ENCODE measurements around the gene SECTM1. TPM values are rescaled to one million over a fixed set of nuclear protein-coding genes. Genes with fewer than 3 reads are reported as not detected.

SECTM1 gene
- total and polyA plus RNA-seq, 9 of the 15 experiments (the other 6 are each of a cell fraction or from before 2014, with no cell fraction given), result 0.11 to 0.46 (median 0.18) TPM; not detected in 6

DNA sequence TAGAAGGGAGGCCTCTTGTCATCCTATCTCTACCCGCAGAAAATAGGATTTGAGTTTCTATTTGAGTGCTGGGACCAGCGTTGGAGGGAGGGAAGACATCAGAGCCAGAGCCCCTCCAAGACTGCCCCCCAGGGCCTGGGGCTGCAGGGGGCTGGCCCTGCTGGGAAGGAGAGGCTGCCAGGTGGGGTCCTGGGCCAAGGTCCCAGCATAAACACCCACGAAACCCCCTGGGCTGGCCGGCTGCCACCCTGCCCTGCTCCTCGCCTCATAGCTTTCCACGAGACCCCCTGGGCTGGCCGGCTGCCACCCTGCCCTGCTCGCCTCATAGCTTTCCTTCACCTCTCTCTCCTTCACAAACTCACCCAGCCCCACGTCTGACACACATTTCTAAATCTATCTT, 14.9 kb upstream of the SECTM1 start:
- H3K9me1 ChIP-seq (ENCODE audit: control insufficient read depth, insufficient read depth, low read length), result no peaks in the 10 kb centered on the region
- BruUV-seq (replicated peaks), result no TSS peak
- ChIA-PET CTCF (ENCODE audit: low intra/inter-chr PET ratio) (no interaction called here), POLR2A (interaction anchor here (0.6 to 1.7 kb wide), 4 partner anchors 9 to 69 kb away, joined by 3 to 4 read pairs (median 4); partner anchors contain the start of gene HEXD)
- FAIRE-seq (no peak), DNase-seq (ENCODE audit: extremely low read depth in 1 of 4, low spot score in 3 of 4) (no peak), ATAC-seq (no peak)
- H3K36me3 ChIP-seq (ENCODE audit: control insufficient read depth, insufficient read depth, low read length), result no peaks in the 10 kb centered on the region
- in situ Hi-C loops (cut with MboI) (no loop called here), intact Hi-C loops (cut with micrococcal nuclease) (loop anchor here (10.0 kb wide), 1 partner anchor 314 kb away; the partner anchor contains the start of genes DCXR and RAC3)
- H3K27ac ChIP-seq (ENCODE audit: extremely low read depth, low read depth, low read length), result no peak overlapping the region
- TF ChIP-seq RBM39 (optimal IDR thresholded peaks at IDR 0.05; ENCODE audit: low read depth, low read length) (no peak), ZNF75A (CRISPR knock-in tag; IDR thresholded peaks at IDR 0.05) (no peak), NR2F6 (CRISPR knock-in tag; IDR thresholded peaks at IDR 0.05) (no peak), CHD2 (IDR thresholded peaks at IDR 0.05; ENCODE audit: low read depth, low read length) (no peak), TEAD4 (IDR thresholded peaks at IDR 0.05; ENCODE audit: low read length) (no peak), TEAD4 (CRISPR knock-in tag; IDR thresholded peaks at IDR 0.05; ENCODE audit: borderline replicate concordance) (no peak), SUPT5H (IDR thresholded peaks at IDR 0.05) (no peak), NONO (IDR thresholded peaks at IDR 0.05; ENCODE audit: low read depth in 2 of 2, low read length in 1 of 2) (no peak), PYGO2 (tag; IDR thresholded peaks at IDR 0.05) (no peak), ZNF77 (CRISPR knock-in tag; IDR thresholded peaks at IDR 0.05) (no peak), ZKSCAN3 (CRISPR knock-in tag; IDR thresholded peaks at IDR 0.05) (no peak), KLF13 (tag; IDR thresholded peaks at IDR 0.05; ENCODE audit: borderline replicate concordance, low read depth) (no peak), FOXP1 (CRISPR knock-in tag; IDR thresholded peaks at IDR 0.05) (no peak), IFI16 (CRISPR knock-in tag; IDR thresholded peaks at IDR 0.05) (no peak), HDAC3 (IDR thresholded peaks at IDR 0.05; ENCODE audit: borderline replicate concordance, partially characterized antibody) (no peak), SMC3 (conservative IDR thresholded peaks at IDR 0.05; ENCODE audit: insufficient read depth, low read depth, low read length) (no peak), CBX5 (IDR thresholded peaks at IDR 0.05; ENCODE audit: borderline replicate concordance, low read depth) (no peak)
- TF ChIP-seq, protein P1, sequence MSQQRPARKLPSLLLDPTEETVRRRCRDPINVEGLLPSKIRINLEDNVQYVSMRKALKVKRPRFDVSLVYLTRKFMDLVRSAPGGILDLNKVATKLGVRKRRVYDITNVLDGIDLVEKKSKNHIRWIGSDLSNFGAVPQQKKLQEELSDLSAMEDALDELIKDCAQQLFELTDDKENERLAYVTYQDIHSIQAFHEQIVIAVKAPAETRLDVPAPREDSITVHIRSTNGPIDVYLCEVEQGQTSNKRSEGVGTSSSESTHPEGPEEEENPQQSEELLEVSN (IDR thresholded peaks at IDR 0.05; ENCODE audit: borderline replicate concordance in 1 of 2, extremely low read depth in 1 of 2, insufficient read depth in 1 of 2, insufficient read length in 1 of 2, low read depth in 1 of 2, low read length in 1 of 2, poor library complexity in 1 of 2, severe bottlenecking in 1 of 2), result no peak
- TF ChIP-seq, protein P2, sequence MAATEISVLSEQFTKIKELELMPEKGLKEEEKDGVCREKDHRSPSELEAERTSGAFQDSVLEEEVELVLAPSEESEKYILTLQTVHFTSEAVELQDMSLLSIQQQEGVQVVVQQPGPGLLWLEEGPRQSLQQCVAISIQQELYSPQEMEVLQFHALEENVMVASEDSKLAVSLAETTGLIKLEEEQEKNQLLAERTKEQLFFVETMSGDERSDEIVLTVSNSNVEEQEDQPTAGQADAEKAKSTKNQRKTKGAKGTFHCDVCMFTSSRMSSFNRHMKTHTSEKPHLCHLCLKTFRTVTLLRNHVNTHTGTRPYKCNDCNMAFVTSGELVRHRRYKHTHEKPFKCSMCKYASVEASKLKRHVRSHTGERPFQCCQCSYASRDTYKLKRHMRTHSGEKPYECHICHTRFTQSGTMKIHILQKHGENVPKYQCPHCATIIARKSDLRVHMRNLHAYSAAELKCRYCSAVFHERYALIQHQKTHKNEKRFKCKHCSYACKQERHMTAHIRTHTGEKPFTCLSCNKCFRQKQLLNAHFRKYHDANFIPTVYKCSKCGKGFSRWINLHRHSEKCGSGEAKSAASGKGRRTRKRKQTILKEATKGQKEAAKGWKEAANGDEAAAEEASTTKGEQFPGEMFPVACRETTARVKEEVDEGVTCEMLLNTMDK (IDR thresholded peaks at IDR 0.05; ENCODE audit: borderline replicate concordance, insufficient read depth, low read depth, low read length, poor library complexity, severe bottlenecking), result no peak
- TF ChIP-seq, protein P3, sequence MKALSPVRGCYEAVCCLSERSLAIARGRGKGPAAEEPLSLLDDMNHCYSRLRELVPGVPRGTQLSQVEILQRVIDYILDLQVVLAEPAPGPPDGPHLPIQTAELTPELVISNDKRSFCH (CRISPR knock-in tag; IDR thresholded peaks at IDR 0.05), result no peak
- TF ChIP-seq, protein P3 (tag; IDR thresholded peaks at IDR 0.05), result no peak
- H3K9ac ChIP-seq (ENCODE audit: insufficient read depth in 1 of 2, low read depth in 2 of 2, low read length in 2 of 2), result no peak overlapping the region; a peak in 1 of 4 replicates
- 57% methylated on average over 7 of the region's 9 CpGs for WGBS (ENCODE audit: insufficient coverage, low coverage, missing lambda C conversion rate)
- no peaks in the 10 kb centered on the region for H3K27me3 ChIP-seq (ENCODE audit: control insufficient read depth in 2 of 2, insufficient read depth in 2 of 2, low read length in 2 of 2)
- H3K4me2 ChIP-seq (ENCODE audit: insufficient read depth, low read length), result no peak overlapping the region
- peaks cover 42 to 81% of the 10 kb centered on the region in 2 experiments for H3K4me1 ChIP-seq (replicated peaks in 1 of 2; ENCODE audit: control insufficient read depth in 2 of 2, insufficient read depth in 2 of 2, low read length in 2 of 2)
- H4K20me1 ChIP-seq (replicated peaks; ENCODE audit: control insufficient read depth, insufficient read depth, low read length), result no peaks in the 10 kb centered on the region
- H3K4me3 ChIP-seq, result no peak overlapping the region
- H2AFZ ChIP-seq (ENCODE audit: low read depth, low read length), result no peak overlapping the region
- no peaks in the 10 kb centered on the region for H3K9me3 ChIP-seq (replicated peaks; ENCODE audit: control insufficient read depth, insufficient read depth, low read depth, low read length)
- no peaks in the 10 kb centered on the region for H3K79me2 ChIP-seq (ENCODE audit: control insufficient read depth, insufficient read depth, low read length)
